Natural killer cell (primary cell): ENCODE measurements around the gene CYTH4. TPM values are rescaled to one million over a fixed set of nuclear protein-coding genes. Genes with fewer than 3 reads are reported as not detected.
"Not testable (repeated sequence)": the region's sequence is repeated elsewhere in the genome, so short reads cannot be mapped to it uniquely, and the experiment has no call there.

Experiments used
- ATAC-seq, 3 donors: fragments of 150-1000 bp in 2 of 3; fragments of 200-7000 bp in 1 of 3; cut with Tn5 transposase; 1 replicate in 1 of 3; 2 replicates in 2 of 3; pipeline ENCODE4 v1.10.0; 2021; ENCODE audit warnings: mild to moderate bottlenecking in 2 of 3, moderate library complexity in 2 of 3
- DNase-seq, 2 donors: peaks; one replicate each; pipeline versions ENCODE4 v3.0.0 to v3.0.0-alpha.2; 2013 to 2021; ENCODE audit warnings: mixed read lengths in 1 of 2
- H3K27ac ChIP-seq: one replicate; pipeline ENCODE4 v1.5.1; 2013; ENCODE audit warnings: mild to moderate bottlenecking, low read length
- H3K27me3 ChIP-seq: one replicate; pipeline ENCODE4 v1.6.1; 2013; ENCODE audit warnings: low read length; ENCODE audit not compliant: control insufficient read depth, insufficient read depth
- H3K36me3 ChIP-seq: one replicate; pipeline ENCODE4 v1.6.1; 2013; ENCODE audit warnings: low read length; ENCODE audit not compliant: control insufficient read depth, insufficient read depth
- H3K4me1 ChIP-seq: one replicate; pipeline ENCODE4 v1.6.1; 2013; ENCODE audit warnings: low read length; ENCODE audit not compliant: control insufficient read depth, insufficient read depth
- H3K4me3 ChIP-seq: one replicate; pipeline ENCODE4 v1.5.1; 2013; ENCODE audit warnings: low read length
- H3K9me3 ChIP-seq: one replicate; pipeline ENCODE4 v1.6.1; 2013; ENCODE audit warnings: low read length; ENCODE audit not compliant: control insufficient read depth, insufficient read depth
- H3K27ac Mint-ChIP-seq, 2 donors: one replicate each; pipeline ENCODE4 v1.8.0; 2022; ENCODE audit warnings: mild to moderate bottlenecking in 2 of 2, mixed read lengths in 2 of 2, moderate library complexity in 1 of 2
- H3K27me3 Mint-ChIP-seq, 2 donors: one replicate each; pipeline ENCODE4 v1.8.0; 2022; ENCODE audit warnings: low read depth in 2 of 2, mixed read lengths in 2 of 2
- H3K36me3 Mint-ChIP-seq: one replicate; pipeline ENCODE4 v1.8.0; 2022; ENCODE audit warnings: mixed read lengths
- H3K4me1 Mint-ChIP-seq, 2 donors: one replicate each; pipeline ENCODE4 v1.8.0; 2022; ENCODE audit warnings: mixed read lengths in 2 of 2
- H3K4me3 Mint-ChIP-seq: one replicate; pipeline ENCODE4 v1.8.0; 2022; ENCODE audit warnings: mild to moderate bottlenecking, moderate library complexity, mixed read lengths
- H3K9me3 Mint-ChIP-seq, 2 donors: one replicate each; pipeline ENCODE4 v1.8.0; 2022; ENCODE audit warnings: mixed read lengths in 2 of 2
- WGBS: methylation state at CpG from one replicate; pipeline ENCODE4 v1.1.7; 2013; ENCODE audit warnings: missing lambda C conversion rate; ENCODE audit not compliant: insufficient coverage; 5-methylcytosine and 5-hydroxymethylcytosine counted together
- intact Hi-C: fragments of 100-400 bp; cut with micrococcal nuclease; formaldehyde crosslinking; loops from one replicate; pipeline ENCODE4 v1.14.2; 2022
- total RNA-seq, 4 donors: library from RNA; stranded (reverse); fragments of 120-200 nt in 1 of 4; gene quantifications; one replicate each; pipeline versions ENCODE4 v1.2.3 to v1.2.4, GENCODE V29; 2013 to 2022
- TF ChIP-seq, protein P1 (sequence below): fragments of 200-600 bp; IDR thresholded peaks from one replicate; pipeline ENCODE4 v1.8.0; 2022; ENCODE audit warnings: antibody characterized with exemption

Gene CYTH4
- total RNA-seq, 3 donors from 2014 or later (not counting 1 experiment from before 2014, with no cell fraction given) = 219 to 260 (median 249) TPM

DNA sequence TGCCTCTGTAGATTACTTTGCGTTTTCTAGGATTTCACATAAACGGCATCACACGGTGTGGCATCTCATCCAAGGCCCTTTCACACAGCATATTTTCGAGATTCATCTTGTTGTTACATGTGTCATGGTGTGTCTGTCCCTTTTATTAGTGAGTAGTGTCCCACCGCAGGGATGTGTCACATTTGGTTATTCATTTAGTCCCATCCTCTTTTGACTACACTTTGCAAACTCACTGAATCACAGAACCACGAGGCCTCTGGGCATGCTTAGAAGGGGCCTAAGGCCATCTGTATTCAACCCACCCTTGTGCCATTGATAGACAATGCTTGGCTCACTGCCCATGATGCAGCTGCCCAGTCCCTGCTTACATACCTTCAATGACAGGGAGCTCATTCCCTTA lies 34.1 kb upstream of the CYTH4 start:
- WGBS = 72% methylated on average over 6 of the region's 6 CpGs
- Mint-ChIP-seq H3K27me3 (no peaks in the 10 kb centered on the region), H3K9me3 (no peaks in the 10 kb centered on the region), H3K4me1 (peaks cover 15 to 22% of the 10 kb centered on the region in 2 donors), H3K27ac (no peak overlapping the region), H3K36me3 (no peaks in the 10 kb centered on the region), H3K4me3 (no peak overlapping the region)
- H3K4me3 ChIP-seq = no peak overlapping the region
- peaks cover 17% of the 10 kb centered on the region for H3K4me1 ChIP-seq
- TF ChIP-seq, protein P1, sequence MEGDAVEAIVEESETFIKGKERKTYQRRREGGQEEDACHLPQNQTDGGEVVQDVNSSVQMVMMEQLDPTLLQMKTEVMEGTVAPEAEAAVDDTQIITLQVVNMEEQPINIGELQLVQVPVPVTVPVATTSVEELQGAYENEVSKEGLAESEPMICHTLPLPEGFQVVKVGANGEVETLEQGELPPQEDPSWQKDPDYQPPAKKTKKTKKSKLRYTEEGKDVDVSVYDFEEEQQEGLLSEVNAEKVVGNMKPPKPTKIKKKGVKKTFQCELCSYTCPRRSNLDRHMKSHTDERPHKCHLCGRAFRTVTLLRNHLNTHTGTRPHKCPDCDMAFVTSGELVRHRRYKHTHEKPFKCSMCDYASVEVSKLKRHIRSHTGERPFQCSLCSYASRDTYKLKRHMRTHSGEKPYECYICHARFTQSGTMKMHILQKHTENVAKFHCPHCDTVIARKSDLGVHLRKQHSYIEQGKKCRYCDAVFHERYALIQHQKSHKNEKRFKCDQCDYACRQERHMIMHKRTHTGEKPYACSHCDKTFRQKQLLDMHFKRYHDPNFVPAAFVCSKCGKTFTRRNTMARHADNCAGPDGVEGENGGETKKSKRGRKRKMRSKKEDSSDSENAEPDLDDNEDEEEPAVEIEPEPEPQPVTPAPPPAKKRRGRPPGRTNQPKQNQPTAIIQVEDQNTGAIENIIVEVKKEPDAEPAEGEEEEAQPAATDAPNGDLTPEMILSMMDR = no peak
- DNase-seq = no peak
- ATAC-seq = no peak
- no peaks in the 10 kb centered on the region for H3K9me3 ChIP-seq
- H3K27me3 ChIP-seq = no peaks in the 10 kb centered on the region
- intact Hi-C loops = no loop called here
- H3K36me3 ChIP-seq = no peaks in the 10 kb centered on the region
- H3K27ac ChIP-seq = no peak overlapping the region

DNA sequence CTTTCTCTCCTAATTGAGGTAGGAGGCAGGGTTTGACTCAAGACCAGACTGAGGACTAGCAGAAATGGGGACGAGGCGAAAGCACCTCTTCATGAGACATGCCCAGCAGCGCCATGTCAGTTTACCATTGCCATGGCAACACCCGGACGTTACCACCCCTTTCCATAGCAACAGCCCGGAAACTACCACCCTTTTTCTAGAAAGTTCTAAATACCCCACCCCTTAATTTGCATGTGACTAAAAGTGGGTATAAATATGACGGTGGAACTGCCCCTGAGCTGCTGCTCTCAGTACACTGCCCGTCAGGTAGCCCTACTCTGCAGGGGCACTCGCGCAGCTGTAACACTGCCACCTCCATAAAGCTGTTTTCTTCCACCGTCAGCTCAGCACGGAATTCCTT lies 32.3 kb upstream of the CYTH4 start:
- H3K27ac Mint-ChIP-seq = no peak overlapping the region
- intact Hi-C loops = no loop called here

DNA sequence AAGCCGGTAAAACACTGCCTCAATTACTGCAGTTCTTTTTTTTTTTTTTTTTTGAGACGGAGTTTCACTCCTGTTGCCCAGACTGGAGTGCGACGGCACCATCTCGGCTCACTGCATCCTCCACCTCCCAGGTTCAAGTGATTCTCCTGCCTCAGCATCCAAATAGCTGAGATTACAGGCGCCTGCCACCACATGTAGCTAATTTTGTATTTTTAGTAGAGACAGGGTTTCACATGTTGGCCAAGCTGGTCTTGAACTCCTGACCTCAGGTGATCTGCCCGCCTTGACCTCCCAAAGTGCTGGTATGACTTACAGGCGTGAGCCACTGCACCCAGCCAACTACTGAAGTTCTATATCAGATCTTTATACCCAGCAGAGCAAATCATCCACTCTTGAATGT lies 30.5 kb upstream of the CYTH4 start:
- H3K27ac Mint-ChIP-seq, H3K27ac ChIP-seq, H3K4me1 Mint-ChIP-seq, intact Hi-C loops, ATAC-seq, H3K9me3 Mint-ChIP-seq, H3K27me3 ChIP-seq, H3K4me3 Mint-ChIP-seq, H3K4me1 ChIP-seq, H3K4me3 ChIP-seq, H3K36me3 ChIP-seq, H3K27me3 Mint-ChIP-seq, DNase-seq, H3K36me3 Mint-ChIP-seq, H3K9me3 ChIP-seq: not testable (repeated sequence)
- 85% methylated on average over 7 of the region's 8 CpGs for WGBS

More for the DNA sequence above, 32.3 kb upstream of the CYTH4 start:
- 95% methylated on average over 10 of the region's 12 CpGs for WGBS
- Mint-ChIP-seq H3K4me3 (no peak overlapping the region), H3K4me1 (peaks cover 3 to 4% of the 10 kb centered on the region in 2 donors), H3K36me3 (no peaks in the 10 kb centered on the region), H3K27me3 (peaks cover 0 to 3% of the 10 kb centered on the region in 2 donors), H3K9me3 (no peaks in the 10 kb centered on the region)
- Histone ChIP-seq H3K4me1 (peaks cover 7% of the 10 kb centered on the region), H3K36me3 (no peaks in the 10 kb centered on the region), H3K27ac (no peak overlapping the region), H3K9me3 (no peaks in the 10 kb centered on the region), H3K4me3 (no peak overlapping the region), H3K27me3 (no peaks in the 10 kb centered on the region)
- no peak for DNase-seq
- TF ChIP-seq, protein P1 = no peak
- ATAC-seq = no peak

DNA sequence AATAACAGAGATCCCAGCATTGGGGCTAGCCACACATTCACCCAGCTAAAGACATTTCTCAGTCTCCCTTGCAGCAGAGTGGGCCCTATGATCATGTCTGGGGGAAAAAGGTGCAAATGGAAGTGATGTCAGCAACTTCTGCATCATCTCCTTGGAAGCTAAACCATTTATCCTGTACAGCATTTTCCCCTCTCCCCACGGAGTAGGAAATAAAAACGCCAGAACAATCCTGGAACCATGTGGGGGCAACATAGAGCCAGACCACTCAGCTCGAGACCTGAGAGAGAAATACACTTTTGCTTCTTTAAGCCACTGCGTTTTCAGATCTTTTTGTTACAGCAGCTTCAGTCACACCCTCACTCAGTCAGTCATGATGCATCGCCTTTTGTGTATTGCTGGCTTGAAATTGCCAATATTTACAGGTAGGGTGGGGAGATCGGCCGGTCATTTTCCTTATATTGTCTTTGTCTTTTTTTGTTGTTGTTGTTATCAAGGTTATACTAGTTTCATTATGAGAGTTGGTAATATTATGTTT lies 29.1 kb upstream of the CYTH4 start:
- 71% methylated on average over 6 of the region's 7 CpGs for WGBS
- DNase-seq = no peak

More for the DNA sequence above, 29.1 kb upstream of the CYTH4 start:
- Histone ChIP-seq H3K27me3 (no peaks in the 10 kb centered on the region), H3K9me3 (no peaks in the 10 kb centered on the region), H3K27ac (no peak overlapping the region), H3K4me1 (no peaks in the 10 kb centered on the region), H3K36me3 (no peaks in the 10 kb centered on the region), H3K4me3 (no peak overlapping the region)
- H3K4me1 Mint-ChIP-seq = no peaks in the 10 kb centered on the region
- no peaks in the 10 kb centered on the region for H3K9me3 Mint-ChIP-seq
- TF ChIP-seq, protein P1 = no peak
- no peak overlapping the region for H3K4me3 Mint-ChIP-seq
- no peaks in the 10 kb centered on the region for H3K36me3 Mint-ChIP-seq
- intact Hi-C loops = no loop called here
- no peak for ATAC-seq
- H3K27ac Mint-ChIP-seq = no peak overlapping the region
- H3K27me3 Mint-ChIP-seq = peaks cover 0 to 9% of the 10 kb centered on the region in 2 donors
